Loucy (cell line): ENCODE results near the gene KIF11.

Experiments
- EZH2phosphoT487 ChIP-seq: fragments of 200-600 bp; IDR thresholded peaks from 2 replicates; pipeline ENCODE4 v1.6.1; 2018; ENCODE audit warnings: antibody characterized with exemption, mild to moderate bottlenecking, moderate library complexity, borderline replicate concordance
- TF ChIP-seq, protein P1 (sequence below): fragments of 200-600 bp; sonication (generic); conservative IDR thresholded peaks from 2 replicates; pipeline ENCODE4 v1.5.1; 2014; ENCODE audit warnings: mild to moderate bottlenecking, antibody characterized with exemption, low read length

DNA sequence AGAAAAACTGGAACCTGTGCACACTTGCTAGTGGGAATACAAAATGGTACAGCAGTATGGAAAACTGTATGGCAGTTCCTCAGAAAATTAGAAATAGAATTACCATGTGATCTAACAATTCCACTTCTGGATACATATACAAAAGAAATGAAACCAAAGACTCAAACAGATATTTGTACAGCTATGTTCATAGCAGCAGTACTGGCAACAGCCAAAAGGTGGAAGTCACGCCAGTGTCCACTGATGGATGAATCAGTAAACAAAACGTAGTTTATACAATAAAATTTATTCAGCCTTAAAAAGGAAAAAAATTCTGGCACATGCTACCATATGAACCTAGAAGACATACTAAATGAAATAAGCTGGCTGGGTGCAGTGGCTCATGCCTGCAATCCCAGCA, 42.0 kb upstream of the KIF11 start:
- TF ChIP-seq, protein P1, sequence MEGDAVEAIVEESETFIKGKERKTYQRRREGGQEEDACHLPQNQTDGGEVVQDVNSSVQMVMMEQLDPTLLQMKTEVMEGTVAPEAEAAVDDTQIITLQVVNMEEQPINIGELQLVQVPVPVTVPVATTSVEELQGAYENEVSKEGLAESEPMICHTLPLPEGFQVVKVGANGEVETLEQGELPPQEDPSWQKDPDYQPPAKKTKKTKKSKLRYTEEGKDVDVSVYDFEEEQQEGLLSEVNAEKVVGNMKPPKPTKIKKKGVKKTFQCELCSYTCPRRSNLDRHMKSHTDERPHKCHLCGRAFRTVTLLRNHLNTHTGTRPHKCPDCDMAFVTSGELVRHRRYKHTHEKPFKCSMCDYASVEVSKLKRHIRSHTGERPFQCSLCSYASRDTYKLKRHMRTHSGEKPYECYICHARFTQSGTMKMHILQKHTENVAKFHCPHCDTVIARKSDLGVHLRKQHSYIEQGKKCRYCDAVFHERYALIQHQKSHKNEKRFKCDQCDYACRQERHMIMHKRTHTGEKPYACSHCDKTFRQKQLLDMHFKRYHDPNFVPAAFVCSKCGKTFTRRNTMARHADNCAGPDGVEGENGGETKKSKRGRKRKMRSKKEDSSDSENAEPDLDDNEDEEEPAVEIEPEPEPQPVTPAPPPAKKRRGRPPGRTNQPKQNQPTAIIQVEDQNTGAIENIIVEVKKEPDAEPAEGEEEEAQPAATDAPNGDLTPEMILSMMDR, result no peak
- TF ChIP-seq EZH2phosphoT487, result no peak
